CD1c-positive myeloid dendritic cell (primary cell): ENCODE measurements around the gene DSC1.
"Not testable (repeated sequence)": the region's sequence is repeated elsewhere in the genome, so short reads cannot be mapped to it uniquely, and the experiment has no call there.

Source experiments
- DNase-seq: peaks from one replicate; pipeline ENCODE4 v3.0.0-alpha.2; 2016; ENCODE audit errors: extremely low spot score

Gene DSC1

GRCh38 chr18:31176531-31176930, 13.9 kb upstream of the DSC1 start:
- no peak for DNase-seq

GRCh38 chr18:31171144-31171839, 8.6 kb upstream of the DSC1 start:
- no peak for DNase-seq

DNA sequence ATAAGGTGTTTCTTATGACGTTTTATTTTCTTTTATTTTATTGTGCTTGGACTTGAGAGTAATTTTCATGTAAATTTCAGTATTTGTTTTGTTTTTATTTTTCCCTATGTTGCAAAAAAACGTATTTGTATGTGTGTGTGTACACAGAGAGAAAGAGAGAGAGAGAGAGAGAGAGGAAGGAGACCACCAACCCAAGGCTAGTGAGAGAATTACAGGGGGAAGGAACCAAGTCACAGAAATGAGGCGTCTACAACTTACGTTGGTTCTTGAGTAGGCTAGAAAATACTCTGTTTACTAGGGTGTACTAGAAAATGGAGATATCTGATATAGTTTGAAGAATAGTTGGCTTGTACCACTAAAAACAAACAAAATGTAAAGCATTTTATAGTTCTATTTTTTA, 7.7 kb upstream of the DSC1 start:
- DNase-seq = no peak

DNA sequence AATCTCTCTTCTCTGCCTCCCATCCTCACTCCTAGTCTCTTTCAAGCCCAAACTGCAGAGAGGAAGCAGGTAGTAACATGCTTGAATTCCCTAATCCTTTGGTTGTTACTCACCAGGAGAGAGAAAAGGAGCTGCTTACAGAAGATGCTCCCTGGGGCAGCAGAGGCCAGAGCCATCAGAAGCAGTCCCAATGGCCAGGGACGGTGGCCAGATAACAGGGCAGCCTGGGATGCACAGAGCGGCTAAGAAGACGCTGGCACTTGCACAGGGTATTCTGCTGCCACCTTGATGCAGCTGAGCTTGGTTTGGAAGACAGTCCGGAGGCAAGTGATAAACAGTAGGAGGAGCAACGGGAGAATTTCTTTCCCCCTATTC, 250 bp downstream of the DSC1 start:
- no peak for DNase-seq

DNA sequence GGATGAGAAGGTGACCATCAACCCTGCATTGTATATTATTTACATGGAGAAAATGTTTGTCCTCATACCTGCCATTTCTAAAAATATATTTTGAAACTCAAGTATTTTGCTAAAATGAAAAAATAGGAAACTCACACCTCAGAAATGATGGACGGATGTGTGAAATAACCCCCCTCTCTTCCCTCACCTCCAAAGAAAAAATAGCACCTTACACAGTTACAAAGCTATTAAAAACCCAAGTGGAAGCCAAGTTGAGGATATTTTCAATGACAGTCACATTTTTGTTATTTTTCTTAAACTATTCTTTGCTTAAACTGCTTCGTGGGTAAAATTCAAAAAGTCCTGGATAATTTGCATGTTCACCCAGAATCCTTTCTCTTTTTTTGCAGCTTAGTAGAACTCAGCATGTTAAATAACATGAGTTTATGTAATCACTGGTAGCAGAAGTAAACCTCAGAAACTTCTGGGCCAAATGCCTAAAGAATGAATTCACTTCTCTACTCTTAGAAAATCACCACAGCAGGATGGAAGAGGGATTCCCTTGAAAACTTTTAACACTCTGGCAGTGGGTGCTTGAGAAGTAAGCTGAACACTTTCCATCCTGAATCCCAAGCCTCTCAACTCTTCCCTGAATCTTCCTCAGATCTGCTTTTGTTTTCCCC, 768 bp downstream of the DSC1 start:
- no peak for DNase-seq

DNA sequence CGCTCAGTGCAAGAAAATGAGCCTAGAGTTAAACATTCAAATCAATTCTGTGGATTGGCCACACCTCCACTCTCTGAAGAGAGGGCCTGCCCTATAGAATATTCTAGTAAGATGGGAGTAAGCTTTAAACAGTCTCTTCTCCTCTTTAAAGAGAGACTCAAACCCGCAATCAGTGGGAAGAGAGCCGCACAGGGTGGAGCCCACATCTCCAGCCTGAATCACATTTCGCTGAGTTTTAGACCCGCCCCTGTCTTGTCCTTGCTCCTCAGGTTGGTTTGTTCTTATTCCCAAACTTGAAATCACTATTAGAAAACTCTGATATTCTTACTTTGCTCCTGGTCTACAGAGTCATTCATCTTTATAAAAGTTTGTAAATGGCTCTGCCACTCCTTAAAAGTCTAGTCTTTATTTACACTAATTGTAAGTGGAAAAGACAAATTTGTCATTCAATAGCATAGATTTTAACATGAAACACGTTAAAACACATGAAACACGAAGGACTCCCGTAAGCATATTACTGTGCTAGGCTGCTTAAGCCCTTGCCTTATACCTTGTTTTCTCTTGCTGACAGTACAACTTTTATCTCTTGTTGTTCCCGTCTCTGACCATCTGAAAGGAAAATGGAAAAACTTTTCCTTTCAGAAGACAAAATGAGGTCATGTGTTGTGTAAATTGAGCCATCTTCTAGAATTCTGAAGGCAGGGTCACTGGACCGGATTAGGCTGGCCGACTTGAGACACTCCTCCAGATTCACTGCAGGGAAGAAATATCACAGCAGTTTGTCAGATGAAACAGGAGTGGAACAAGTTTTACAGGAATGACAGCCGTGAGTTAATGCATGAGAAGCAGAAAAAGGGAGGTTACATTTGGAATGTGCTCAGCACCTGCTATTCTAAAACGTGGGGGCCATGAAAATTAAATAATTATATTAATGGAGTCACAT, 5.6 kb downstream of the DSC1 start:
- no peak for DNase-seq

GRCh38 chr18:31155498-31155897, 7.2 kb downstream of the DSC1 start:
- DNase-seq = no peak

DNA sequence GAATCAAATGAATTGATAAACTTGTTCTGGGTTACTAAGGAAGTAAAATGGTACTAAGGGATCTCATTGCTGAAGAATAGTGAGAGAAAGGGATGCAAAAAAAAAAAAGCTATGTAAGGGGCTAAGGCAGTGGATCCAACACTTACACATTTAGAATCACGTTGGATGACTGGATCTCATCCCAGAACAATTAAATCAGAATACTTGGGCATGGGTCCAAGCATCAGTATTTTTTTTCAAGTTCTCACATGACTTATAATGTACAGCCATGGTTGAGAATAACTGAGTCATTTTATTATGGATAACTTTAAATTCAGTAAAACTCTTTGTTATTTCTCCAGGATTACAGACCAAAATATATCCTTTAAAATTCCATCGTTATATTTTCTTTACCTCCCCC, 8.5 kb downstream of the DSC1 start:
- DNase-seq = no peak

DNA sequence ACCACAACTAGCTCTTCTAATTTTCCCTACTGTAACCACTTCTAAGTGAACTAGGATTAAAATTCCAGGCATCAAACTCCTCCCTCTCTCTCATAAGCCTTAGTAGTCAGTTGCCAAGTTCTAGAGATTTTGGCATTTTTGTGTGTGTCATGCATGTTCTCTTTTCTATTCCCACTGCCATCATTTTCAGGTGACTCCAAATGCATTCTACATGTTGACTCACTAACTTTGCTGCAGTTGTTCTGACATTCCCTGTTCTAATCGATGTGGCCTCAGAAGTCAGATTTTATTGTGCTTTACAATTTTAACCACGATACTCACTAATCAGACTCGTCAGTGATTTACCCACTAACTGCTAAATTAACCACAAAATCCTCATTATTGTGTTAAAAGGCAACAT, 13.3 kb downstream of the DSC1 start:
- DNase-seq = no peak

- no peak for DNase-seq
These were observed 14.1 kb downstream of the DSC1 start for GRCh38 chr18:31148600-31148999.

GRCh38 chr18:31146809-31147208, 15.8 kb downstream of the DSC1 start:
- DNase-seq = no peak

DNA sequence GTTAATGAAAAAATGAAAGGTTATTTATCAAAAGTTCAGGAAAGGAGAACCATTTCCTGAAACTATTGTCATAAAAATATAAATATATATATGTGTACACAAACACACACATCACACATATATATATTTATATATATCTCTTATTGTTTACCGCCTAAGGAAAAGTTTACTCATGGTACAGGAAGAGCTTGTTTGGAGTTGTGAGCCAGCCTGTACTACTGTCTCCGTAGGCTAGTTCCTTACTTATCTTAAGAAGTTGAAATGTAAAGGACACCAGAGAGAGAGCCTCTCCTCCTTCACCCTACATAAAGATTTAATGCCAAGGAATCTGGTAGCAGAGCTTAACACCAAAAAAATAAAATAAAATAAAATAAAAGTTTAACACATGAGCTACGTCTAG, 19.6 kb downstream of the DSC1 start:
- no peak for DNase-seq

DNA sequence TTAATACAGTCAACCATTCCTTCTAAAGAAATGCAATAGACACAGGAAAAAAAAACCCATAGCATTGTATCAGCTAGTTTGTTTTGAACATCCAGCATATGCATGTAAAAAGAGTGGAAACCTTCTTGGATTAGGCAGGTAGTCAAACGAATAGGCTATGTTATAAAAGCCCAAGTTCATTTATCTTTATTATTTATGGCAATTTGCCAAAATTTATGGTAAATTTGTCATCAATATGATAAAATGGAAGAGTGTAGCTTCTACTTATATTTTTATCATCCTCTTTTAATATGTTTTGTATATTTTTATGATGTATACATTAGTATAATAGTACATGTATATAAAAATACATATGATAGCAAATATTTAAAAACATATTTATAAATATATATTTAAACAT, 23.9 kb downstream of the DSC1 start:
- no peak for DNase-seq

- no peak for DNase-seq
These were observed 27.6 kb downstream of the DSC1 start for GRCh38 chr18:31134988-31135529.

- DNase-seq = no peak
These were observed 33.1 kb downstream of the DSC1 start for GRCh38 chr18:31129398-31130115.

DNA sequence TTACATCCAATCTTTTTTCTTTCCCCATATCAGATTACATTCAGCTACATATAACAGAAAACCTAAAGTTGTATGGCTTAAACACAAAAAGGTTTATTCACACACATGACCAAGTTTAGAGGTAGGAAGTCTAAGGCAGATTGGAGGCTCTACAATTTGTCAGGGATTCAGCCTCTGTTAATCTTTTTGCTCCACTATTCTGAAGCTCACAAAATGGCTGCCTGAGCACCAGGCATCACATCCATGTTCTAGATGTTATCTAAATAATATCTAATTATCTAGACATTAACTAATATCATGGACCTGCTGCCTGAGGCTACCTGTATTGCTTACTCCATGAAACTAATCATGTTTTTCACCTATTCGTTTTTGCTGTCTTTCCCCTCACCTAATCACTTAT, 36.8 kb downstream of the DSC1 start:
- DNase-seq = no peak

DNA sequence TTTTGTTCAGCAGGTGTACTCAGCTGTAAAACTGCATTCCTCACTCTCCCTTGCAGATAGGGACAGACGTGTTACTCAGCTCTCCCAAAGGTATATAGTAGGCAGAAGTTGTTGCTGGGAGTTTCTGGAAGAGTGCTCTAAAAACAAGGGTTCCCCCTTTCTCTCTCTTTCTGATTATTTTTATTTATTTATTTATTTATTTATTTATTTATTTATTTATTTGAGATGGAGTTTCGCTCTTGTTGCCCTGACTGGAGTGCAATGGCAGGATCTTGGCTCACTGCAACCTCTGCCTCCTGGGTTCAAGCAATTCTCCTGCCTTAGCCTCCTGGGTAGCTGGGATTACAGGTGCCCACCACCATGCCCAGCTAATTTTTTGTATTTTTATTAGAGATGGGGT, 39.5 kb downstream of the DSC1 start:
- DNase-seq = not testable (repeated sequence)

GRCh38 chr18:31120594-31120993, 42.1 kb downstream of the DSC1 start:
- DNase-seq = no peak

DNA sequence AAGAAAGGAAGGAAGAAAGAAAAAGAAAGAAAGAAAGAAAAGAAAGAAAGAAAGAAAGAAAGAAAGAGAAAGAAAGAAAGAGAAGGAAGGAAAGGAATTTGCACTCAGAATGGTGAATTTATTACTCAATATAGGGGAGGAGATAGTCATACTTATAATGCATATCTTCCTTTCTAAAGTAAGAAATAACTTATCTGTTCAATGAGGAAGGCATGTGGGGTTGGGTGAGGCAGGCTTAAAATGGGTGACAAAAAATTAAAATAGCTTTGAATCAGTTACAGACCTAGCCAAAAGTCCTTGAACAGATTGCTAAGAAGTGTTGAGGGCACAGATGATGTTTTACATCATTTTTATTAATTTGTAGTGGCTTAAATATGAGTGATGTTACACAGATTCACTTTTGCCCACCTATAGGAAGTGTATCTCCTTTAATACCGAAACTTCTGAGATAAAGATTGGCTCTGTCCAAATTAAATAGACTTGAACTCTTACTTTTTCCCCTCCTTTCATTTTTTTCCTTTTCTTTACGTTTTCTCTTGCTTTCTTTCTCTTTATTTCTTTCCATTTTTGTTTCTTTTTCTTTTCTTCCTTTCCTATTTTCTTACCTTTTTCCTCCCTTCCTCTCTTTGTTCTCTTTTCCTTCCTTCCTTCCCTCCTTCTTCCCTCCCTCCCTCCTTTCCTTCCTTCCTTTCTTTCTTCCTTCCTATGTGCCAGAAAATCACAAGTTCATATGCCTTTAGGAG, 45.6 kb downstream of the DSC1 start:
- no peak for DNase-seq

DNA sequence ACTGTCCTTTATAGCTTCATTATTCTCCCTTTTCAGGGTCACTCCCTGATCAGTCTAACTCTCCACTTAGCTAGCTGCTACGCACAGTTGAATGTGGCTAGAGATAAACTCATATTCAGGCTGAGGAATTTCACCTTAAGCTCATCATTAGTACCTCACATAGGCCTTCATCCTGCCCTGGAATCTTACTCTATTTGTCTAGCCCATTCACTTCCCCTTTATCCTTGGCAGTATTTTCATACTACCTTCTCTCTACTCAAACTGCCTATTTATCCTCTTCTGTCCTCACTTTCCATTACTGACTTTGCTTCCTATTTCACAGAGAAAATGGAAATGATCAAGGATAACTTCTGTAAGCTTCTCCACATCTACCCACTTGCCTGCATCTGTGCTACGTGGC, 49.9 kb downstream of the DSC1 start:
- no peak for DNase-seq

DNA sequence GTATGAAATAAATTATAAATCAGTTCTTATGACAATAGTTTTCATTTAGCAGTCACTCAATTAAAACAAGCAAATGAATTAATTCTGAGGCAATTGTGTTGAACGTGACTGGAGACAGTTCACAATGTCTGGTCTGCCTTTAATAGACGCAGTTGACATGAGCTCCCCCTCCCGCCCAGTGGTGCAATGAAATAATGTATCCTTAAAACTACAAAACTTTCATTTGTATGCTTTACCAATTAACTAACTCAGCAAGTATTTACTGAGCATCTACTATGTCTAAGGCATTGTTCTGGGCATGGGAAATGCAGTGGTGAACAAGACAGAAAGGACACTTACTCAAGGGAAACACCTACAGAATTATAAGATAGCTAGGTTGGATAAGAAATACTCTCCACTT, 56.9 kb downstream of the DSC1 start:
- no peak for DNase-seq
